ENCODE results near the gene TNK2.
"Not testable (repeated sequence)": the region's sequence is repeated elsewhere in the genome, so short reads cannot be mapped to it uniquely, and the experiment has no call there.

The TNK2 gene

GRCh38 chr3:195867631-195868335, 40.6 kb downstream of the TNK2 start:
- no peak for DNase-seq

- DNase-seq, result no peak
Observed at GRCh38 chr3:195866686-195867511, 41.5 kb downstream of the TNK2 start.

- DNase-seq, result no peak
Observed at GRCh38 chr3:195865752-195866151, 42.6 kb downstream of the TNK2 start.

- DNase-seq, result no peak
Observed at GRCh38 chr3:195863121-195864061, 45.0 kb downstream of the TNK2 start.

GRCh38 chr3:195862318-195862717, 46.0 kb downstream of the TNK2 start:
- not testable (repeated sequence) for DNase-seq

DNA sequence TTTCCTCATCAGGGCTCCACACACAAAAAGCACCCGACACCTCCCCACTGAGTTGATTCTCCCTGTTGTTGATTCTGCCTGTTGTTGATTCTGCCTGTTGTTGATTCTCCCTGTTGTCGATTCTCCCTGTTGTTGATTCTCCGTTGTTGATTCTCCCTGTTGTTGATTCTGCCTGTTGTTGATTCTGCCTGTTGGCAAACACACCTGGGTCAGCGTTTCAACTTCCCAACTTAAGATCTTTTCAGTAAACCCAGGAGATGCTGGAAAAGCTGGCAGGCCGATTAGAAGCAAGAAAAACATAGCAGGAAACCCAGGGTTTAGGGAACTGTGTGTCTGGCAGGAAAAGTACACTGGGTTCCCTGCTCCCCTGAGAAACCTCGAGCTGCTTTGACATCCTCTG, 47.9 kb downstream of the TNK2 start:
- DNase-seq, result no peak

DNA sequence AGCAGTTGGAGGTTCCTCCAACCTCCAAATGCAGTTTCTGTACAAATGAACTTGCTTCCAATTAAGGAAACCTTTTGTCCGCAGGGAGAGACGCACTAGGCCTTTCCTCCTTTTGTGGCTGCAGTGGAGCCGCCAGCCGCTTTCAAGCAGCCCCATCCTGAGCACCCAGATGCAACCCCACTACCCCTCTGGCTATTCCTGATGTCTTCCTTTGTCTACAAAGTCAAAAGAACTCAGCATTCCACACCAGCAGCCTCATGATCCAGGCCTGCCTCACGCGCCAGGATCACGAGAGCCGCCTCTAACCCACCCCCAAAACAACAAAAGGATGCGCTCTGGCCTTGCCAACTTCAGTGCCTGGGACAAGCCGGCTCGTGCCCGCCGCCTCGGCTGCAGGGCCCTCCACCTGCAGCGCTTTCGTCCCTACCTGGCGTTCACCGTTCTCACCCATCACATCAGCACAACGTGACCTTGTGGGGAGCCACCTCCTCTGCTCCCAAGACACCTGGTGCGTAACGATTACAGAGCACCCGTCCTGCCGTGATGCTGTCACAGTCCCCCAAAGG, 48.4 kb downstream of the TNK2 start:
- no peak for DNase-seq

- DNase-seq, result no peak
Observed at GRCh38 chr3:195859061-195859845, 49.1 kb downstream of the TNK2 start.

DNA sequence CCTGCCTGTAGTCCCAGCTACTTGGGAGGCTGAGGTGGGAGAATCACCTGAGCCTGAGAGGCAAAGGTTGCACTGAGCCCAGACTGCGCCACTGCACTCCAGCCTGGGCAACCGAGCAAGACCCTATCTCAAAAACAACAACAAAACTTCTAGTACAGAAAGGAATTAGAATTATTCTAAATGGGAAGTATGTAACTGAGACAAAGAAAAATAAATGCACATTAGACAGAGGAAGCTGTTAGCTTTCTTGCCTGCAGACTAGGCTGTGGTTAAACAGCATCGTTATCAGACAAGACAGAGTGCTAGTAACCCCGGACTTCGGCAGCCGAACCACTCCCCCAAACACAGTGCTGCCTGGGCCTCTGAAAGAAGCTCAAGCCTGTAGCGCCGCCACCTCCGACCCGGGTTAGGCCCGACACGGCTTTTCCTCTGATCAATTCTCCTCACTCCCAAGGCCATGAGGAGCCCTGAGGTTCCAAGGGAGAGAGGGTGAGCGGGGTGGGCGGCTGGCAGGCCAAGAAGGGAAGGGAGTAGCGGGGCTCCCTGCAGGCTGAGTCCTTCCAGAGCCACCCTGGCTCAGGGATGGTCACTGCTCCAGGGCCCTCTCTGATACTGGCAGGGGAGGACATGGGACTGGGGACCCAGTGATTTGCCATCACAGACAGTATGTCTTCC, 51.8 kb downstream of the TNK2 start:
- DNase-seq, result no peak

DNA sequence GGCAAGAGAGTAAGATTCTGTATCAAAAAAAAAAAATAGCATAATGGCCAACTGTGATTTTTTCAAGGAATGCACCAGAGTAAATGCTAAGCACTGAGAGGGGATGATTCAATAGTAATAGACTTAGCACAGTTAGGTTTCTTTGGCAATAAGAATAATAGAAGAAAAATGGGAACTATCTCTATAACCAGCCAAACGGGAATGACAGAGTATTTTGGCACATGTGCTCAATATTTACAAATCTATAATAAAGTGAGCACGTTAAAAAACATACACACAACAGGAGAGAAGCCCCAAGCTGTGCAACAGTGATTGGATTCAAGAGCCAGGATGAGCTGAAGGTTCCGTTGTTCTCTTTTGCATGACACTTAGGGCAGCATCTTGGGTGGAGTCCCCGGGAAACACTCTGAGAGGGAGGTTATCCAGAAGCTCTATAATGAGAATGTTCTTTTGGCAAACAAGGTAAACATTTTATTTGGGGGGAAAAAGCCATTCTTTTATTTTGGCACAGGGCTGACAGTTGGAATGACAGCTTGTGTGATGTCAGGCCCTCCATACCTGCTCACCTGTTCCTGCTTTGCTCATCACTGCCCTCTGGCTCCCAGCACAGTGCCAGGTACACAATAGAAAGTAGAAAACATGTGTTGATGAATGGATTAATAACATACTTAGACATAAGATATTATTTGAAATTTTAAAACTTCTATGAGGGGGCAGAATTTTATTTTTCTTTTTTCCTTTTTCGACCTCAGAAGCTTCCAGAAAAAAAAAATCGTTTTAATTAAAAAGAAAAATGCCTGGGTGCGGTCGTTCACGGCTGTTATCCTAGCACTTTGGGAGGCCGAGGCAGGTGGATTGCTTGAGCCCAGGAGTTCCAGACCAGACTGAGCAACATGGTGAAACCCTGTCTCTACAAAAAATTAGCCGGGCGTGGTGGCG, 52.6 kb downstream of the TNK2 start:
- no peak for DNase-seq

DNA sequence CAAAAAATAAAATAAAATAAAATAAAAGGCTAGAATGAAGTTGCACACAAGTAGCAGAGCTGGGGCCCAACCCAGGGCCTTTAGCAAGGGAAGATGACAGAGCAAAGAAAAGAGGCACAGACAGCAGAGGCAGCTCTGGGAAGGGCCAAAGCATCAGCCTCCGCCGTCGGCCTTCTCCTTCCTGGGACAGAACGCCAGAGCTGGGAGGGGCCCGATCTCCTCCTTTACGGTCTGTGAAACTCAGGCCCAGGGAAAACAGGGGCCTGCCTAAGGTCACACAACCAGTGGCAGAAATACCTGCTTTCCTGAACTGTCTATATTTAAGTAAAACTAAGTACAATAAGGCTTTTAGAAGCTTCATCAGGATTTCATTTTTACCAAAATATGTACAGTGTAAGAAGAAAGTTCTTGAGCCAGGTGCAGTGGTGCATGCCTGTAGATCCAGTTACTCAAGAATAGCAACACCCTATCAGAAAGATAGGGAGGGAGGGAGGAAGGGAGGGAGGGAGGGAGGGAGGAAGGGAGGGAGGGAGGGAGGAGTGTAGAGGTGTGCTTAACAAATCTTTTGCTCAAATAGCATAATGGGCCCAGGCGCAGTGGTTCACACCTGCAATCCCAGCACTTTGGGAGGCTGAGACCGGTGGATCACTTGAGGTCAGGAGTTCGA, 53.6 kb downstream of the TNK2 start:
- no peak for DNase-seq

DNA sequence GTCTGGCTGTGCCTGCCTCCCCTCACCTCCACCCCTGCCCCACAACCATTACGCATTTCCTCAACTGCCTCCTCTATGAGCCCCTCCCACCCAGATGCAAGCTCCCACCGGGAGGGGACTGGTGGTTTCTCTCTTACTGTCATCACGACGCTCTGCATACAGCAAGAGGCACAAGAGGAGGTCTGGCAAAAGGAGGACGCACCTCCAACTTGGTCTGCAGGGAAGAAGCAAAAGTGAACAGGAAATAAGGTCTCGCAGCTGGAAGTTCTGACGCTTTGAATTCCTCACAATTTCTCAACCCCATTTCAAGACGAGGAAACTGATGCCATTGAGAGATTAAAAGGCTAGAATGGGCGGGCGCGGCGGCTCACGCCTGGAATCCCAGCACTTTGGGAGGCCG, 54.4 kb downstream of the TNK2 start:
- DNase-seq, result no peak

GRCh38 chr3:195853036-195853435, 55.3 kb downstream of the TNK2 start:
- DNase-seq, result no peak

DNA sequence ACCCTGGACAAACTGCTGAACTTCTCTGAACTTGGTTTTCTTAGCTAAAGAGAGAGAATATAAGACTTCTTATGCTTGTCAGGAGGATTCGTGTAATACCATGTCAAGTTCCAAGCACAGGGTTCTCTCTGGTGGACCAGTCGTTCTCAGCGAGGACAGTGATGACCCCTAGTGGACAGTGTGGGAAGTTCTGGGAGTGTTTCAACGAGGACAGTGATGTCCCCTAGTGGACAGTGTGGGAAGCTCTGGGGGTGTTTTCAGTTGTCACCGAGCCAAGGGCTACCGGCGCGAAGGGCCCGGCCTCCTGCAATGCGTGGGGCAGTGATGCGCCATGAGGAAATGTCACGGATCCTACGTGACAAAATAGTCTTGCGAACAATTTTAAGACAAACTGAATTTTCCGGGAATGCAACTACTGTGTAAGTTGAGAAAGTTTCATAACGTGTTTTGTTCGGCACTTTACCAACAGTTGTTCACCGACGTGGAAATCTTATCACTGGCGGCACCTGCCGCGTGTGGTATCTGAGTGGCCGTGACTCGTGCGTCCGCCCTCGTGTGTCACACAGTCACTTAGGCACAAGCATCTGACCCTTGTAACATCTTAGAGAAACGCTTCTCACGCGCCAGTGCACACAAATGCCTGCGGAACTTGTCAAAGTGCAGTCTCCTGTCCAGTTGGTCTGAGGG, 57.4 kb downstream of the TNK2 start:
- peak; percentile 61 for DNase-seq

- no peak for DNase-seq
Observed at GRCh38 chr3:195849322-195850074, 58.9 kb downstream of the TNK2 start.

GRCh38 chr3:195847055-195847950, 61.0 kb downstream of the TNK2 start:
- no peak for DNase-seq

- DNase-seq, result no peak
Observed at GRCh38 chr3:195845483-195845882, 62.9 kb downstream of the TNK2 start.

Data from SIG-M5 (cell line).